ENCODE data around the gene NTN3.
A peak's percentile ranks its signal among the peaks of the same experiment; 100 is the strongest.

The NTN3 gene

DNA sequence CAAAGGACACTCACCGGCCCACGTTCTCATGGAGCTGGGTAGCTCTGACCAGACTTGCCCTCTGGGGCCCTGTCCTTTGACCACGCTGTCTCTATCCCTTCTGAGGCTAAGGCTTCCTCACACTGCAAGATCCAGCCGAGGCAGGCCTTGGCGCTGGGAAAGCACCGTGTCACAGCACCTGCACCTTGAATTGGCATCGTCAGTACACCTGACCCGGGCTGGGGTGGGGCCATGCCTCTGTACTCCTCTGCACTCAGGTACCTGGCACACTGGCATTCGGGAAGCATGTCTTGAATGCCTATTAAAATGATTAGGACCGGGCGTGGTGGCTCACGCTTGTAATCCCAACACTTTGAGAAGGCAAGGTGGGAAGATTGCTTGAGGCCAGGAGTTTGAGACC lies 9.9 kb downstream of the NTN3 start:
- DNase-seq = no peak

DNA sequence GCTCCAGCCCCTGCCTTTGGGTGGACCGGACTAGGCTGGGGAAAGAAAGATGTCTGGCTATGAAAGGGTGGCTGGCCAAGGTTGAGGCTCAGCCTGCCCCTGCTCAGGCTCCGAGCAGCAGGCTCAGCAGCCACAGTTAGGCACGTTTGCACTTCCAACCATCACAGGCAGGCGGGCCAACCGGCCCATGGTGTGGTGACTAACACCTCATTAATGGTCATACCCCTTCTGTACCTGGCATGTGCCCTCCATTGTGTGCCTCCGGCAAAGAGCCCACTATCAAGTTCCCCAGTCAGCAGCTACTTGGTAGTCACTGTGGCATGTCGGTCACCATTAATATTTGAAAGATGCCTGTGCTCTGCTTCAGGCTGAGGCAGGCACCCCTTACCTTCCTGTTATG lies 10.6 kb downstream of the NTN3 start:
- no peak for DNase-seq

DNA sequence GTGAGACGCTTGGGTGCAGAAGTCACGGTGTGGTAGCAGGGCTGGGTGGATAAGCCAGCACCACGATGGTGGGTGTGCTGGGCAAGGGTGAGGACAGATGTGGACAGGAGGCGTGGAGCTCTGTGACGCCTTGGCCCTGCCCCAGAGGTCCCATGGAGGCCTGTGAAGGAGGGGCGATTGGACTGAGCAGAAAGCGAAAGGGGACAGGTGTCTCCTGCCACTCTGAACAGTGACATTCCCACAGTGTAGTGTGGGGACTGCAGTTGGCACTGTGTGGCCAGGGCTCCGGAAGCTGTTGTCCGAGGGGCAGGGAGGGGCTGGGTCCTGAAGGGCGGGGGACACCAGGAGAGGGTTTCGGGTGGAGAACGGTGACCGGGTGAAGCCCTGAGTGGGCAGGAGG lies 11.2 kb downstream of the NTN3 start:
- DNase-seq = no peak

DNA sequence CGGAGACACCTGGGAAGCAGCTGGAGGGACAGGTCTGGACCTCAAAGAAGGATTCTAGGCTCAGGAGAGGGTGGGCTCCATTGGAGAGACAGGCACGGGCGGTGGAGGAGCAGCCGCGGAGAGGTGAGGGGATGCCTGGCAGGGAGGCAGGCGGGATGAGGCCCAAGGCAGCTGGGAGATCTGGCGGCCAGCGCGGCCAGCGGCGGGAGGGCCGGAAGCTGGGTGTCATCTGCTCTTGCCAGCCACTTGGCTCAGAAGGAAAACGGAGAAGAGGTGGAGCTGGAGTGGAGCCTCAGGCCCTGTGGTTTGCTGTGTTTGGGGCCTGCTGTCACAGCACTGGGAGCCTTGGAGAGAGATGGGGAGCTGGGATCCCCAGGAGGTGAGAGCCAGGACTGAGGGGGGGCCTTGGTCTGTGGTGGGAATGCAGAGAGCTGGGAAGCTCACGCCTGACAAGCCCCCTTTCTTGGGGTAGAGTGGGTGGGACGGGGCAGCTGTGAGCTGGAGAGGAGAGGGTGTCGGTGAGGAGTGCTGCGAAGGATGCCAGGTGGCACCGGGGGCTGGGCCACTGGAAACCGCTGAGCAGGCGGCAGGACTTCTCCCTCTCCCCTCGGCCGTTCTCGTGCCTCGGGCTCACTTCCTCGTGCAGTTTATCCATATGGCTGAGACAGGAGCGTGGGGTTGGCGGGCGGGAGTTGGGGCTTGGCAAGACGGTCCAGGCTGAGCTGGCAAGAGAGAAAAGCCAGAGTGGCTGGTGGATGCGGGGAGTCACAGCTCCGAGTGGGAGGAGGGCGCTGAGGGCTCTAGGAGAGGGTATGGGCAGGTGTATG lies 11.8 kb downstream of the NTN3 start:
- no peak for DNase-seq

DNA sequence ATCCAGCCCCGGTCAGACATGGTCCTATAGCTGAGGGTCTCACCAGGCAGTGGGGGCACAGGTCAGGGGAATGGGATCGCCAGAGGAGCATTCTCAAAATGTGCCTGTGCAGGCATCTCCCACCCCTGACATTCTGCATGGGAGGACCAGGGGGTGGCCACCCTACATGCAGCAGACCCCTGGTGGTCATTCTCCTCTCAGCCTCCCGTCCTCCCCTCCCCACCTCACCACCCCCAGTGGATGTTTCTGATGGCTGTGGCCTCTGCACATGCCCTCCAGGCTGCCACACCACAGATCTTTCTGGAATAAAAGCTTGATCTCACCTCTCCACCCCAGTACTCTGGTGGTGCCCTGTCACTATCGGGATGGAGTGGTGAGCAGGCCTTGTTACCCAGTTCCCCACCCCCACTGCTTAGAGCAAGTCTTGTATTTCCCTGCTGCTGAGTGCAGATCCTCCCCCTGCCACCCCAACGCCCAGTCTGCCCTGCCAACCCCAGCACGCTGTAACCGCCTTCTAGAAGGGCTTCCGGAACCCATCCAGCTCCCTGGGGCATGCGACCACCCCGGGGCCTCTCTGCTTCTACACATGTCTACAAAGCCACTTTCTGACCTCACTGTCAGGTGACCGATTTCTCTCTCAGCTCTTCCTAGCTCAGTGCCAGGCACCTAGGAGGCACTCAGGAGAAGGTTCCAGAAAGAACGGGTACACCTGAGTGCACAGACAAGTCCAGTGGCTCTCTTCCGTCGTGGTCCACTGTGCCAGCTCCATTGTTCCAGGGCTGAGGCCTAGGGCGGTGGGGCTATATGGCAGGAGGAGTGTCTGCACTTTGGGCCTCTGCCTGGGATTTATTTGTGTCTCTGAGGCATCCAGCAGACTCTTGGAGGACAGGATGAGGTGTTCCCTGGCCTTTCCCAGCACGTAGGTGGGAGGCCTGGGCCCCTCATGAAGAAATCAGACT lies 13.1 kb downstream of the NTN3 start:
- DNase-seq = no peak

DNA sequence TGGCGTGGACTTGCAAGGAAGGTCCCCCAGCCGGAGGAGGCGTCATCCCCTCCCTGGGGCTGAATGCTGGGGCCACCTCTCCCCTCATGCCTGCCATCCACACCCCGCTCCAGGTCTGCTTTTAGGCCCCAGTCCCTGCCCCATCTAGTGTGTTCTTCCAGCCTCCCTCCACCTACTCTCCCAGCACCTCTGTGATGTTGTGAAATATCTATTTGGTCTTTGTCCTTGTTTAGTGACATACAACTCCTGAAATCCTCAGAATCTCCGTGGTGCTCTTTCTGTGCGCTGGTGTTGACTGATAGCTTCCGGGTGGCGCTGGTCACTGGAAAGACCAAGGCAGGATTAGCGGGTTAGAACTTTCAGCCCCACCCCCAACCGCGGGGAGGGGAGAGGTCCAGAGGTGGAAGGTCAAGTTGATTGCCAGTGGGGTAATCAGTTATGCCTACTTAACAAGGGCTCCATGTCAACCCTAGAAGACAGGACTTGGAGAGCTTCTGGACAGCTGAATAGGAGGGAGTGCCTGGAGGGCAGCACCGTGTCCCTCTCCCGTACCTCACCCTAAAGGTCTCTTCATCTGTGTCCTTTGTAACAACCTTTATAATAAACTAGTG lies 13.9 kb downstream of the NTN3 start:
- no peak for DNase-seq

DNA sequence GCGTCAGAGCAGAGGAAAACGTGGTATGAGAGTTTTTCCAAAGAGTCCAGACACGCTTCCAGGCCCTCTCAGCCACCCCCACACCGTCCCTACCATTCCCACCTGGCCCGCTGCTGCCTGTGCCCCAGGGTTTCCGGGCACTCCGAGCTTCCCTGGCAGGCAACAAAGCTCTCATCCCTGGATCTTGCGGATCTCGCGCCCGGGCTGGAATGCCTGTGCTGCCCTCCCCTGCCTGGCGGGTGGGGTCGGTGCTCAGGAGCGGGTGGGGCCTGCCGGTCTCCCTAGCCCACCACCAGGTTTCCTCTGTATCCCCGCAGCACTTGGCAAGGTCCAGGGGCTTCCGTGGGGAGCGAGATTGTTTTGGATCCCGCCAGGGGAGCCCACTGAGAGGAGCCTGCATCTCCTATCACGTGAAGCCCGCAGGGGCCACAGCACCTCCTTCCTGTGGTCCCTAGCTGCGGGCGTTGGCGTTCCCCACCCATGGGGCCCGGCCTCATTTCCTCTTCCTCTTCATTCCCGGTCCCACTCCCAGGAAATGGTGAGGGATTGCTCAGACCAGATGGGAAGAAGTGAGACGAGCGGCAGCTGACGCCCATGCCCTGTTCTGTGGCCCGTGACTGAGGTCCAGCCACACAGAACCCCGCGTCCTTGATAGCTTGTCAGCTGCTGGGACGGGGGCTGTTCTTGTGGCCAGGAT lies 14.9 kb downstream of the NTN3 start:
- no peak for DNase-seq

DNA sequence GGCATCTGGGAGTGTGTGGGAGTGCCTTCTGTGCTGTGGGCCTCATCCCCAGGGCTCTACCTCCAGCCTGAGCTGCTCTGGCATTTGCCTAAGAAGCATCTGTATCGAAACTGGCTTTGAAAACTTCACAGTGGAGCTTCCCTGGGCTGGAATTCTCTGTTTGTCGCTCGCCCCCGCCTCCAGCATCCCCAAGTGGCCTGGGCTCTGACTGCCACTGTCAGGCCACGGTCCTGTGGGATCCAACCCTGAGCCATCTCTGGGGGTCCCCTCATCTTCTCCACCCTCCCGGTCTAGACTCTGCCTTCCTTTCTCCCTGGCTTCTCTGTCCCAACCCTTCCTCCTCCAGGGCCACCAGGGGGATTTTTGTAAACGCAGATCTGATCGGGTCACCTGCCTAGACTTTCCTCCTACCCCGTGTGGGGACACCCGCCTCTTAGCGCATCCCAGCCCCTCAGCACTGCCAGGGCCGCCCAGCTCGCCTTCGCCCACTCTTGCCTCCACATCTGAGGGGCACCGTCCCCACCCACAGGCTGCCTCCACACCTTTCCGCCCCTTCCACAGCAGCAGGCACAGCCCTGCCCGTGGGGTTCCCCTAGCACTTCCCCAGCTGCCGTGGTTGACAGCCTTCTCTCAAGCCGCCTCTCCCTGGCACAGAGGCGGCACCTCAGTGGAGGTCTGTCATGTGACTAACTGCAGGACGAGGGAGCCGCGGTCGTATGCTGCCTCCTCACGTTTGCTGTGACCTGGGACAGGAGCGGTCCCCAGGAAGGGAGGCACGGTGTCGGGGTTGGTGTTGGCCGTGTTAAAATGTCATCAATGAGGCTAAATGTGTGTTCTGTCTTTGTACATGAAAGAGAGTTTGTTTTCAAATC lies 15.8 kb downstream of the NTN3 start:
- peak; percentile 78 for DNase-seq

DNA sequence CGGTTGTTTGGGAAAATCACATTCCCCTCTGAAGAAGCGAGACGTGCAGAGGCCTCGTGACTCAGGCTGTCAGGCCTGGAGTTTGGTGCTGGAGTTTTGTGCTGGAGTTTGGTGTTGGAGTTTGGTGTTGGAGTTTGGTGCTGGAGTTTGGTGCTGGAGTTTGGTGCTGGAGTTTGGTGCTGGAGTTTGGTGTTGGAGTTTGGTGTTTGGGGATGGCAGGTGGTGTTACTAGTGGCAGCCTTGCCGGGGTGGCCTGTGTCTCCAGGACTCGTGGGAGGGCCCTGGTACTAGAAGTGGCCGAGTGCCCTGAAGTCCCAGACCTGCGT lies 16.4 kb downstream of the NTN3 start:
- DNase-seq = no peak

DNA sequence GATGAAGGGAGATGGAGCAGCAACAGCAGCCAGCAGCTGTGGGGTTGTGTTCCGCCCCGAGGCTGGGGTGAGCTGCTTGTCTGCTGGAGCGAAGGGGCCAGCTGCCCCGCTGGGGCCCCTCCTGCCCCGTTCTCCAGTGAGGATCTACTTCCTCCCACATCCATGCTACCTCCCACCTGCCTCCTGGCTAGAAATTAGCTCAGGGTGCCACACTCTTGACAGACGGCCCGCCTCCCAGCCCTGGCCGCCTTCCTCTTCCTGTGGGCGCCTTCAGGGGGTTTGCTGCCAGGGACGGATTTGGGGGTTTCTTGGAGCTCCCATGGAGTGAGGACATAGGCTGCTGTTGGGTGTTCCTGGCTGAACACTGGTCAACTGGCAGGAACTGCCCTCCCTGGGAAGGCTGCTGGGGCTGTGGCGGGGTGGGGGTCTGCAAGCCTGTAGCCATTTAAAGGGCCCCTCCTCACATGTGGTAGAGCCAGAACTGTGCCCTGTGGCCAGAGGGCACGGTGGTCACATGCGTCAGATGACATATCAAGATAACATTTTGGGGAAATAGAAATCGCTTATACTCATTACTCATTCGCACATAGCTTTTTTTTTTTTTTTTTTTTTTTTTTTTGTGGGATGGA lies 16.9 kb downstream of the NTN3 start:
- DNase-seq = no peak

DNA sequence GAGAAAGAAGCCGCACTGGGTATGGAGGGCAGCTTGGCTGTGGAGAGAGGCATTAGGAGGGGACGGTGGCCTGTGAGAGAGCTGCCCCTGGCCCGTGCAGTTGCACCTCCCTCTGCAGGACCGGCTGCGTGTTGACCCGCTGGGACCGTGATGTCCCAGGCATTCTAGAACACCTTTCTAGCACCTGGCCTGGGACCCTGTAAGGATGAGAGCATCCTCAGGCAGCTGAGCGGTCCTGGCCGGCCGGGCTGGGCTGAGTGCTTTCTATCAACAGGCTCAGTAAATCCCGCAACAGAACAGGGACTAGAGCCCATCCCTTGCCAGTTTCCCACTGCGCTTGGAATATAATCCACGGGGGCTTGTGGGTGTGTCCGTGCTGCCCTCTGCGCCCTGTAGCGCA lies 18.5 kb downstream of the NTN3 start:
- DNase-seq = no peak

DNA sequence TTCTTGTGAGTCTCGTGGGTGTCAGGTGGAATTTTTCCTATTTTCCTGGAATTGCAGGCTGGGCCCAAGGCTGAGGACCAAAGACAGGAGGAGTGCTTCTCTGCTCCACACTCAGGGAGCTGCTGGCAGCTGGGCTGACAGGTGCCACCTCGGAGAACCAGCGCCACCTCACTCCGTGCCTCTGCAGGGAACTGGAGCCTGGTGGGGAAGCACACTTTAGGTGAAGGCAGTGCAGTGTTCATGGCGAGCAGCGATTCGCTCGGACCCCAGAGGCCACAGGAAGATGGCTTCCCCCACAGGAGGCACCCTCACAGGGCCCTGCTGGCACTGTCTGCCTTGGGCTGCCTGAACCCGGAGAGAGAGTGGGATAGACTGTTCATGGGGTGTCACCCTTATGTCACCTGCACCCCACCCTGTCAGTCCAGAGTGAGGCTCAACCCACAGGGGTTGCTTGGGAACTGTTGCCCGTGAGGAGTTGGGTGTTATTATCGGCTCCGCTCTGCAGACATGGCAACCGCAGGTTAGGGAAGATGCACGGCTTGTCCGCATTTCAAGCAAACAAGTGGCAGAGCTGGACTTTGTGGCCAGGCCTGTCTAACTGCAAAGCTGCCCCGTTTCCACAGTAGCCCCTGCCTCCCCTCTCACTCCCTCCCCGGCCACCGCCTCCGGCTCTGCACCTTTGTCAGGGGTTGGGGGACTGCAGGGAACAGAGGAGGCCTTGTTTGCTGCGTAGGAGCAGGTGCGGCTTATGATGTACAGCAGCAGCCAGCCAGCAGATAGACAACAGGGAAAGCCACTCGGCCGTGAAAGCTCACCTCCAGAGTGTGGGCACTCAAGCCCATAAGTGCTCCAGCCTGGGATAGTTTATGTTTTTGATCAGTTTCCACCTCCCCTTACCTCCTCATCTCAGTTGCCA lies 19.4 kb downstream of the NTN3 start:
- DNase-seq = no peak

DNA sequence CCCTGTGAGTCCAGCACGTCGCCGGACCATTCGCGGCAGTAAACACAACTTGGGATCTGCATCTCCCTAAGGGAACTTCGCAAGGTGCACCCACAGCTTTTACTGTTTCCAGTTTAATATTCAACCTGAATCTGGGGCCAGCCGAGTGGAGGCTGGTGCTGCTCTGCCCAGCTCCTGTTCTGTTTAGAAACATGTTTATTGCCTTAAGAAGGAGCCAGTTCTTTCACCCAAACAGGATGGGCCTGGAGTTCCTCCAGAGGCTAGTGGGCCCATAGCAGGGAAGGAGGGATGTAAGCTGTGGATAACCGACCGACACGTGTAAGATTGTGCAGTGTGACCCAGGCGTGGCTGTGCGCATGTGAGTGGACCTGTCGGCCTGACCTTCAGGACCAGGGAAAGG lies 21.2 kb downstream of the NTN3 start:
- DNase-seq = no peak

DNA sequence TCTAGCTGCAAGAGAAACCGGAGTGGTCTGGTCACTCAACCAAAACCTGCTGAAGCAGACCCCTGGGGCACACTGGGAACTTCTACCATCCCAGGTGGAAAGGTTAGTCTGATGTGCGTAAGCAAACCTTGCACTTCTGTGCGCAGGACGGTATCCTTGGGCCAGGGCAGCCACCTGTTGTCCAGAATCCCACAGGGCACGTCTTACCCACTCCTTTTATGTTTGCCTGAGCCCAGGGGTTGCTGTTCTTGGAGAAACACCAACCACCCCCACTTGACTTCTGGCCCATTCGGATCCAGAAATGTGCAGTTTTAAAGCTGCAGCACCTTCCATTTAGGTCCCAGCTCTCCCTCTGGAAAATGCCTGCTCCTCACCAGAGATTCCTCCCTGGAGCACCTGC lies 22.5 kb downstream of the NTN3 start:
- no peak for DNase-seq

DNA sequence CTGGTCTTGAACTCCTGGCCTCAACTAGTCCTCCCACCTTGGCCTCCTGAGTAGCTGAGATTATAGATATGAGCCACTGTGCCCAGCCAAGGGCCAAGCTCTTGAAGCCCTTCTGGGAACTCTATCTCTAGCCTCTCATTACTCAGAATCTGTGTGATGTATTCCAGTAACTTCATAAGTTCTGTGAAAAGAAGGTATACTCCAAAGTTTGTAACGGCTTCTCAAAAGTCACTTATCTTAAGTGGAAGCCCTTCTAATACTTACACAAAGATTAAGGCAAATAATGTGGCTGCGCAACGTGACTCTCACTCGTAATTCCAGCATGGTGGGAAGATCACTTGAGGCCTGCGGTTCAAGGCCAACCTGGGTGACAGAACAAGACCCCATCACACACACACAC lies 23.5 kb downstream of the NTN3 start:
- DNase-seq = no peak

DNA sequence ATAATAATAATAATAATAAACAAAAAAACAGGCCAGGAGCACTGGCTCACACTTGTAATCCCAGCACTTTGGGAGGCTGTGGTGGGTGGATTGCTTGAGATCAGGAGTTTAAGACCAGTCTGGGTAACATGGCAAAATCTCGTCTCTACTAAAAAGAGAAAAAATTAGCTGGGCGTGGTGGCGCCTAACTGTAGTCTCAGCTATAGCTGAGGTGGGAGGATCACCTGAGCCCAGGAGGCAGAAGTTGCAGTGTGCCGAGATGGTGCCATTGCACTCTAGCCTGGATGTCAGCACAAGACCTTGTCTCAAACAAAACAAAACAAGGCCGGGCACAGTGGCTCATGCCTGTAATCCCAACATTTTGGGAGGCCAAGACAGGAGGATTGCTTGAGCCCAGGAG lies 23.9 kb downstream of the NTN3 start:
- DNase-seq = no peak

DNA sequence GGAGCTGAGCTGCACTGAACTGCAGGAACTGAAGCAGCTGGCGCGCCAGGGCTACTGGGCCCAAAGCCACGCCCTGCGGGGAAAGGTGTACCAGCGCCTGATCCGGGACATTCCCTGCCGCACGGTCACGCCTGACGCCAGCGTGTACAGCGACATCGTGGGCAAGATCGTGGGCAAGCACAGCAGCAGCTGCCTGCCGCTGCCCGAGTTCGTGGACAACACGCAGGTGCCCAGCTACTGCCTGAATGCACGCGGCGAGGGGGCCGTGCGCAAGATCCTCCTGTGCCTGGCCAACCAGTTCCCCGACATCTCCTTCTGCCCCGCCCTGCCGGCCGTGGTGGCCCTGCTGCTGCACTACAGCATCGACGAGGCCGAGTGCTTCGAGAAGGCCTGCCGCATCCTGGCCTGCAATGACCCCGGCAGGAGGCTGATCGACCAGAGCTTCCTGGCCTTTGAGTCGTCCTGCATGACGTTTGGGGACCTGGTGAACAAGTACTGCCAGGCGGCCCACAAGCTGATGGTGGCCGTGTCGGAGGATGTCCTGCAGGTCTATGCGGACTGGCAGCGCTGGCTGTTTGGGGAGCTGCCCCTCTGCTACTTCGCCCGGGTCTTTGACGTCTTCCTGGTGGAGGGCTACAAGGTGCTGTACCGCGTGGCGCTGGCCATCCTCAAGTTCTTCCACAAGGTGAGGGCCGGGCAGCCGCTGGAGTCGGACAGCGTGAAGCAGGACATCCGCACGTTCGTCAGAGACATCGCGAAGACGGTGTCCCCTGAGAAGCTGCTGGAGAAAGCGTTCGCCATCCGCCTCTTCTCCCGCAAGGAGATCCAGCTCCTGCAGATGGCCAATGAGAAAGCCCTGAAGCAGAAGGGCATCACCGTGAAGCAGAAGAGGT lies 25.4 kb downstream of the NTN3 start:
- no peak for DNase-seq

DNA sequence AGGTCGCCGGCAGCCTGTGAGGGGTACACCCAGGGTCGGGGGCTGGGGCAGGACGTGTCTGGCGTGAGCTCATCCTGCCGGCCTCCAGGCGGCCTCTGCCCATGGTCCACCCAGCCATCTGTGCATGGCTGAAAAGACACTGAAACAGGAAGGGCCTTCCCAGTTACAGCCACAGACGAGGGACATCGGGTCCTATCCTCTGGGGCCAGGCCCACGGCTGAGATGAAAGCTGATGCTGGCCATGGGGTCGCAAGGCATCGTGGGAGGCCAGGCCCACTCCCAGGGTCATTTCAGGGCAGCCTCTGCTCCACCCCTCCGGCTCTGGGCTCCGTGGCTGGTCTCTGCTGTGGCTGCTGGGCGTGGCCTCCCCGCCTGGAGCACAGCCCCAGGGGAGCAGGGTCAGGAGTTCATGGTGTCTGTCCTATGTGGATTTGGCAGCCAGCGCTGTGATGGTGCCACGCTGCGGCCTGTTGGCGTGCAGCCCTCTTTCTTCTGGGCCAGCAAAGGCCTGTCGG lies 26.1 kb downstream of the NTN3 start:
- no peak for DNase-seq
